ENCODE results near the gene CXCR6. TPM values are rescaled to one million over a fixed set of nuclear protein-coding genes. Genes with fewer than 3 reads are reported as not detected.

The CXCR6 gene
- total RNA-seq, result not detected in 2 replicates

DNA sequence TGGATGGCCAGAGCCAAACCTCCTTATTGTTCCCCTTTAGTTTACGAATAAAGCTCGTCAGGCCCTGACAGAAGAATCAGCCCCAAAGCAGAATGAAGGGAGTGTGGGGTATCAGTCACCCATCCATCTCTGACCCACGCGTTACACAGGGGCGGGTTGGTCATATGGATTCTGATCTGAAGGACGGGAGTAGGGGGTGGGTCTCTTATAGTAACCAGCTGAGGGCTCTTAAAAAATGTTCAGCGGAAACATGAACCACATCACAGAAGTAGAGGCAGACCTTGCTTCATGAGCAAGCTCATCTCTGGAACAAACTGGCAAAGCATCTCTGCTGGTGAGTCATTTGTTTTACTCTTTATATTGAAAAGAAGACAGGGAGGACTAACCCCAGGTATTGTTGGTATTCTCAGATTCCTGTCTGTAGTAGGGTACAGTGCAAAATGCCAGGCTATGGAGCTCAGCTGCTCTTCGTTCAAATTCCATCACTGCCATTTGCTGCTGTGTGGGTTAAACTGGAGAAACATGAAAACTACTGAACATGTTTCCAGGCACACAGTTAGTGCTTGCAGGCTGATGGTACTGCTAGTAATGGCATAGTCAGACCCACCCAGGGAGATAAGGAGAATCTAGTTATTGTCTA lies at the start of gene CXCR6:
TSS of gene CXCR6 (plus strand) at position 258 of the 640 bp plus-strand sequence. CDS start 3,018 bp downstream, outside the sequence.

DNA sequence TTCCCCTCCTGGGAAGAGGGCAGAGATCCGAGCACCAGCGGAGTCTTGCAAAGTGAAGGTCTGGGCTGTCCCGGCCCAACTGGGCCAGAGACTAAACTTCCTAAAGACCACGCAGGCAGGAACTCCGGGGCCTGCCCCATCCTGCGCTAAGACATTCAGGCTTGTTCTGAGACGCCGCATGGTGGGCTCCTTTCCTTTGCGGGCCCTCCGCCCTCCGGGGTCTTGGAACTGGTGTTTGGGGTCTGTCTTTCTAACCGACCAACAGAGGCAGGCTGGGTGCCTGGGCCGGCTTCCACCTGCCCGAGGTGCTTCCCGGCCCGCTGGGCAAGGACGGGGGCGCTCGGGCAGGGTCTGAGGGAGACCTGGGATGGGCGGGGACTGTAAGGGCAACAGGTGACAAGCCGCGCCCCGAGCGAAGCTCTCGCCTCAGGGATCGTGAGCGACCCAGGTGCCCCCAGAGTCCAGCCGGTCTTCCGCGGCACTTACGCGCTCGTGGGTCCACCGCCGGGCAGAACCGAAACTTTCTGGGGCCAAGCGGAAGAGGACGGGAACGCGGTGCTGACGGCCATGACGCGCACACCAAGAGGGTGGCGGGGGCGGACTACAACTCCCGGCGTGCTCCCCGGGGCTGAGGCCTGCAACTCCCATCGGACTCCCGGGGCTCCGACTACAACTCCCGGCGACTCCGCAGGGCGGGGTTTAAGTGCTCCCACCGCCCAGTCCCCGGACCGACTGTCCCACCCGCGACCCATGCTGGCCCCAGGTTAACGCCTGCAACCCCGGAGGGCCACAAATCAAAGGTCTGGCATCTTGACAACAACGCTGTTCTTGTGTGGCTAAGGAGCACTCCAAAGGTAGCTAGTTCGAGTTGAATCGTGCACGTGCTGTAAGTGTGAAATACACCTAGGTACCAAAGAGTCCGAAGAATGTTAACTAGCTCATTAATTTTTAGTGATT lies 52.2 kb downstream of the CXCR6 start, which contains the start of gene FYCO1:
TSS of gene FYCO1 (minus strand) at position 589 of the 957 bp plus-strand sequence. CDS start 10,914 bp downstream, outside the sequence.

Other genes with a start within 250 kb of the CXCR6 start
- gene SLC6A20, start 146.9 kb upstream of the CXCR6 start, total RNA-seq, result not detected in 2 replicates
- gene LZTFL1, start 101.3 kb upstream of the CXCR6 start, total RNA-seq, result 12.8 and 15.4 TPM in 2 replicates
- not detected in 2 replicates for gene CCR9, start 56.9 kb upstream of the CXCR6 start, total RNA-seq
- gene FYCO1, start 52.4 kb downstream of the CXCR6 start, total RNA-seq, result 10.0 and 13.4 TPM in 2 replicates
- gene XCR1, start 84.0 kb downstream of the CXCR6 start, total RNA-seq, result not detected in 2 replicates